ENCODE measurements around the gene TMA7B. TPM values are rescaled to one million over a fixed set of nuclear protein-coding genes. Genes with fewer than 3 reads are reported as not detected.

The TMA7B gene
- total RNA-seq, 6 experiments from 2014 or later = 0.20 TPM; not detected in 5

DNA sequence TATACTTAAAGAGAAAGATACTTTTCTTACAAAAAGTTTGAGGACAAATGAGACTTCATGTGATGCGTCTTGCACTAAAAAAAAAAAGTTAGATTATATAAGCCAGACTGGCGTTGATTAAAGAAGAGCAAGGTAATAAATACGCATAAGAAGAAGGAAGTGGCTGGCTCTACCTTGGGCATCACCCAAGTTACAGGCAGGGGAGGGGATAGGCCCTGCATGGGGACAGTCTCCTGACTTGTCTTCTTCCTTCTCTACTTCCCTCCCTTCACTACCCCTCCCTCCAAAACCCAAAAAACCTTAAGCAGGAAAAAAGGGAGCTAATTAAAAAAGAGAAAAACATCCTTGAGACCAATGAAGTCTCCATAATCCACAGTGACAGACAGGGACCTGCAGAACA, 22.3 kb upstream of the TMA7B start:
- no peaks in the 10 kb centered on the region for H3K4me1 ChIP-seq
- no peak overlapping the region for H3K4me3 ChIP-seq
- TF ChIP-seq POLR2A (IDR thresholded peaks at IDR 0.05) = no peak
- TF ChIP-seq, protein P1, sequence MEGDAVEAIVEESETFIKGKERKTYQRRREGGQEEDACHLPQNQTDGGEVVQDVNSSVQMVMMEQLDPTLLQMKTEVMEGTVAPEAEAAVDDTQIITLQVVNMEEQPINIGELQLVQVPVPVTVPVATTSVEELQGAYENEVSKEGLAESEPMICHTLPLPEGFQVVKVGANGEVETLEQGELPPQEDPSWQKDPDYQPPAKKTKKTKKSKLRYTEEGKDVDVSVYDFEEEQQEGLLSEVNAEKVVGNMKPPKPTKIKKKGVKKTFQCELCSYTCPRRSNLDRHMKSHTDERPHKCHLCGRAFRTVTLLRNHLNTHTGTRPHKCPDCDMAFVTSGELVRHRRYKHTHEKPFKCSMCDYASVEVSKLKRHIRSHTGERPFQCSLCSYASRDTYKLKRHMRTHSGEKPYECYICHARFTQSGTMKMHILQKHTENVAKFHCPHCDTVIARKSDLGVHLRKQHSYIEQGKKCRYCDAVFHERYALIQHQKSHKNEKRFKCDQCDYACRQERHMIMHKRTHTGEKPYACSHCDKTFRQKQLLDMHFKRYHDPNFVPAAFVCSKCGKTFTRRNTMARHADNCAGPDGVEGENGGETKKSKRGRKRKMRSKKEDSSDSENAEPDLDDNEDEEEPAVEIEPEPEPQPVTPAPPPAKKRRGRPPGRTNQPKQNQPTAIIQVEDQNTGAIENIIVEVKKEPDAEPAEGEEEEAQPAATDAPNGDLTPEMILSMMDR (IDR thresholded peaks at IDR 0.05) = no peak
- intact Hi-C loops (cut with DNase I) = loop anchor here in 1 of 2 donors (10.0 kb wide), 1 partner anchor 87 kb away; no protein-coding TSS in a partner anchor
- ATAC-seq = no peak
- no peak for DNase-seq
- no peaks in the 10 kb centered on the region for H3K36me3 ChIP-seq
- H3K27me3 ChIP-seq = no peaks in the 10 kb centered on the region
- no peak overlapping the region for H3K27ac ChIP-seq
- WGBS (ENCODE audit: insufficient coverage, low coverage, low lambda C conversion rate, missing lambda C conversion rate) = 52% methylated on average over 3 of the region's 3 CpGs
- H3K9me3 ChIP-seq = no peaks in the 10 kb centered on the region

DNA sequence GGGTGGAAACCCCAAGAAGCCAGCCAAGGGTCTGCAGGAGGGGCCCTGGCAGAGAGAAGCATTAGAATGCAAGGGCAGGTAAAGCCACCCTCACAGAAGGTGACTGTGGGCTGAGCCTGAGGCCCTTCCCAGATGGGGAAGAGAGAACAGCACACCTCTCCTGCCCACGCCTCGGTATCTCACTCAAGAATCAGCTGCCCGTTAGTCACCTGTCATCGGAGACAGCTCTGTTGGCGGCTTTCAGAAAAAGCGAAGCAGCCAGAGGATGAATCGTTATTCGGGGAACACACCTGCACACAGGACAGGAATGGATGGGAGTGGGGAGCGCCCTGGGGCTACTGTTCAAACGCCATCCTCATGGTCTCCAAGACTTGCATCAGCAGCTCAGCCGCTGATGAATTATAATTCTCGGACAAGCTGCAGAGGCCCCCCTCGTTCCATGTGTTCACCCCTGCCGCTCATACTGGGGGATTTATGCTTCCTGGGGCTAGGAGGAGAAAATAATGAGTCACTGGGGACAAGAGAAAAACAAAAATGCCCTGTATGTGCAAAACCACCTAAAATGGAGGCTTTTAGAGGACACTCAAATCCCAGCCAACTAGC, 21.6 kb upstream of the TMA7B start:
- Histone ChIP-seq H3K4me3 (no peak overlapping the region), H3K9me3 (no peaks in the 10 kb centered on the region), H3K27ac (no peak overlapping the region), H3K4me1 (no peaks in the 10 kb centered on the region), H3K27me3 (no peaks in the 10 kb centered on the region), H3K36me3 (no peaks in the 10 kb centered on the region)
- intact Hi-C loops (cut with DNase I) = loop anchor here in 1 of 2 donors (10.0 kb wide), 1 partner anchor 86 kb away; no protein-coding TSS in a partner anchor
- TF ChIP-seq, protein P1 (IDR thresholded peaks at IDR 0.05) = no peak
- no peak for TF ChIP-seq POLR2A (IDR thresholded peaks at IDR 0.05)
- 60% methylated on average over 3 of the region's 14 CpGs for WGBS (ENCODE audit: insufficient coverage, low coverage, low lambda C conversion rate, missing lambda C conversion rate)
- no peak for ATAC-seq
- DNase-seq = no peak

DNA sequence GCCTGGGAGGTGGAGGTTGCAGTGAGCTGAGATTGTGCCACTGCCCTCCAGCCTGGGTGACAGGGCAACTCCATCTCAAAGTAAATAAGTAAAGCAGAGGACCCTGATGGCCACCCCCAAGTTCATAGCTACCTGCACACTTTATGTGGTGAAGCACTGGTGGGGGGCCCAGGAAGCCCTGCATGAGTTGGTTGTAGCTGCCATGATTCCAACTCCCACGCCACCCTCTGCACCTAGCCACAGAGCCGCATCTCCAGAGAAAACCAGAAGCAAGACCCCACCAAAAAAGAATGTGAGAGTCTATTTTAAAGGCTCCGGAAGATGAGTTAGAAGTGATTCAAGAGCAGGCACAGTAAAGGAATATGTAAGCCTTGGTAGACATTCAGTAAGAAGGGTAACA, 20.4 kb upstream of the TMA7B start:
- no peak for DNase-seq
- TF ChIP-seq POLR2A (IDR thresholded peaks at IDR 0.05) = no peak
- TF ChIP-seq, protein P1 (IDR thresholded peaks at IDR 0.05) = no peak
- no peaks in the 10 kb centered on the region for H3K27me3 ChIP-seq
- intact Hi-C loops (cut with DNase I) = loop anchor here in 1 of 2 donors (10.0 kb wide), 1 partner anchor 85 kb away; no protein-coding TSS in a partner anchor
- no peaks in the 10 kb centered on the region for H3K36me3 ChIP-seq
- WGBS (ENCODE audit: insufficient coverage, low coverage, low lambda C conversion rate, missing lambda C conversion rate) = 66% methylated on average over 3 of the region's 3 CpGs
- H3K4me1 ChIP-seq = no peaks in the 10 kb centered on the region
- no peak for ATAC-seq
- H3K27ac ChIP-seq = no peak overlapping the region
- H3K4me3 ChIP-seq = no peak overlapping the region
- no peaks in the 10 kb centered on the region for H3K9me3 ChIP-seq

DNA sequence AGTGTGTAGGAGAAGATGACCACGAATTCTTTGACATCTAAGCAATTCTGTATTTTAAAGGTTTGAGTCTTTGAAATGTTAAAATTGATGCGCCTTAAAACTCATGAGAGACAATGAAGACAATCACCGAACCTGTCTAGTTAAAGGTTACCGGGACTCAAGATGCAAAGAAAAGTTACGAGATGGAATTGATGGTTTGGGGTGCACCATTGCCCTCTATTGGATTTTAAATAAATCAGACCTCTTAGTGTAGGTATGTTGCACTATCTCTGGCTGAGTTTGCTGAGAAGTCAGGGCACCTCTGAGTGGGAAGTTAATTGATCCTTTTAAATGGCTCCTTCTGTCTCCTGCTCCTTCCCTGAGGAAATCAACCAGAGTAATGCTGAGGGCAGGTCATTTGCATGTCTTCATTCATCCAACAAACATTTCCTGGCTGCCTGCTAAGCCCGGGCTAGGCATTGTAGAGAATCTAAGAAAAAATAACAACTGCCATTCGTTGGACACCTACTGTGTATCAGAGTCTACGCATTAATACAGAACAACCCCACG, 19.4 kb upstream of the TMA7B start:
- 68% methylated on average over 9 of the region's 9 CpGs for WGBS (ENCODE audit: insufficient coverage, low coverage, low lambda C conversion rate, missing lambda C conversion rate)
- no peak for TF ChIP-seq POLR2A (IDR thresholded peaks at IDR 0.05)
- TF ChIP-seq, protein P1 (IDR thresholded peaks at IDR 0.05) = no peak
- no peaks in the 10 kb centered on the region for H3K4me1 ChIP-seq
- ATAC-seq (no peak), DNase-seq (no peak)
- H3K4me3 ChIP-seq = no peak overlapping the region
- no peaks in the 10 kb centered on the region for H3K36me3 ChIP-seq
- H3K27ac ChIP-seq = no peak overlapping the region
- no peaks in the 10 kb centered on the region for H3K27me3 ChIP-seq
- H3K9me3 ChIP-seq = no peaks in the 10 kb centered on the region
- intact Hi-C loops (cut with DNase I) = no loop called here
